BE2C (cell line): ENCODE measurements around the gene DGKH.
"Not testable (repeated sequence)": the region's sequence is repeated elsewhere in the genome, so short reads cannot be mapped to it uniquely, and the experiment has no call there.

Experiments
- DNase-seq: peaks from one replicate; pipeline ENCODE4 v3.0.0-alpha.2; 2020
- H3K27me3 ChIP-seq: fragments of 250-450 bp; sonication (Bioruptor Pico); 2 replicates; pipeline ENCODE4 v1.5.1; 2020; ENCODE audit warnings: mild to moderate bottlenecking
- H3K36me3 ChIP-seq: fragments of 250-450 bp; sonication (Bioruptor Pico); 2 replicates; pipeline ENCODE4 v1.5.1; 2020; ENCODE audit warnings: mild to moderate bottlenecking
- H3K4me1 ChIP-seq: fragments of 250-450 bp; sonication (Bioruptor Pico); 2 replicates; pipeline ENCODE4 v1.5.1; 2020
- H3K4me3 ChIP-seq: 2 replicates; pipeline ENCODE4 v1.5.1; 2011; ENCODE audit warnings: low read depth, low read length
- H3K9me3 ChIP-seq: fragments of 250-450 bp; sonication (Bioruptor Pico); 2 replicates; pipeline ENCODE4 v1.5.1; 2020
- CTCF ChIP-seq: IDR thresholded peaks from 2 replicates; pipeline ENCODE4 v1.5.1; 2012; ENCODE audit warnings: mild to moderate bottlenecking, low read depth, low read length

Gene DGKH

DNA sequence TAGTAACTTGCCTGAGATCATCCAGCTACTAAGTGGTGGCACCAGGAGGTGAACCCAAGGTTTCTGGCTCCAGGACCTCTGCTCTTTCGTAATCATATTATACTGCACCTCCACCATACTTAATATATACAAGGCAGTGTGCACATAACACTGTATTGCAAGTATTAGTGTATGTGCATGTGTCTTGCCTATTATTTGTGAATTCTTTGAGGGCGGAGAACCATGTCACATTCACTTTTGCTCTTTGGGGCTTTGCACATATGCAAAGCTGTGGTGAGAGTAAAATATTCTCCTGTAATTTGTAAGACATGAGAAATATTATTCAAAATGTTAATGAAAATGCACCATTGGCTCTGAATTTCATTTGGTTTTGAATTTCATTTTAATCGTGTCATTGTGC lies 78.6 kb downstream of the DGKH start:
- no peaks in the 10 kb centered on the region for H3K36me3 ChIP-seq
- TF ChIP-seq CTCF: no peak
- H3K4me3 ChIP-seq: no peak overlapping the region

DNA sequence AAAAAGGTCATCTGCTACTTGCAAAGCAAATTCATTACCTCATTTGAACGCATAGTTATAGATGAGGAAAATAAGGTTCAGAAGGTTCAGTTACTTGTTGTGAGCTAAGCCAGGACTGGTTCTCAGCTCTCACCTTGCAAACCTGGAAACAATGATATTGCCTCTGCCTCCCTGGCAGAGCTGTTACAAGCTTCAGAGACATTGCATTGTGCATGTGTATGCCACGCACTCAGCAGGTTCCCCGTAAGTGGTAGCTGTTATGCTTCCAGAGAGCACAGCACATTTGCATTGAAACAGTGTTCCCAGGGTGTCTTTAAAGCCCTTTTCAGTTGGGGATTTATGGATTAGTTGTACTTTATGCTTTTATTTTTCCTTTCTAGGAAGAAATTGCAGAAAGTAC lies 80.6 kb downstream of the DGKH start:
- Histone ChIP-seq H3K4me3 (no peak overlapping the region), H3K36me3 (no peaks in the 10 kb centered on the region), H3K27me3 (no peaks in the 10 kb centered on the region), H3K4me1 (peaks cover 10% of the 10 kb centered on the region), H3K9me3 (no peaks in the 10 kb centered on the region)
- TF ChIP-seq CTCF: no peak
- DNase-seq: no peak

More for the DNA sequence above, 78.6 kb downstream of the DGKH start:
- Histone ChIP-seq H3K4me1 (peaks cover 10% of the 10 kb centered on the region), H3K9me3 (no peaks in the 10 kb centered on the region), H3K27me3 (no peaks in the 10 kb centered on the region)
- no peak for DNase-seq

- Histone ChIP-seq H3K4me3 (no peak overlapping the region), H3K4me1 (no peaks in the 10 kb centered on the region), H3K9me3 (no peaks in the 10 kb centered on the region), H3K36me3 (no peaks in the 10 kb centered on the region), H3K27me3 (no peaks in the 10 kb centered on the region)
- TF ChIP-seq CTCF: no peak
- no peak for DNase-seq
These were observed 88.1 kb downstream of the DGKH start for GRCh38 chr13:42136518-42136917.

DNA sequence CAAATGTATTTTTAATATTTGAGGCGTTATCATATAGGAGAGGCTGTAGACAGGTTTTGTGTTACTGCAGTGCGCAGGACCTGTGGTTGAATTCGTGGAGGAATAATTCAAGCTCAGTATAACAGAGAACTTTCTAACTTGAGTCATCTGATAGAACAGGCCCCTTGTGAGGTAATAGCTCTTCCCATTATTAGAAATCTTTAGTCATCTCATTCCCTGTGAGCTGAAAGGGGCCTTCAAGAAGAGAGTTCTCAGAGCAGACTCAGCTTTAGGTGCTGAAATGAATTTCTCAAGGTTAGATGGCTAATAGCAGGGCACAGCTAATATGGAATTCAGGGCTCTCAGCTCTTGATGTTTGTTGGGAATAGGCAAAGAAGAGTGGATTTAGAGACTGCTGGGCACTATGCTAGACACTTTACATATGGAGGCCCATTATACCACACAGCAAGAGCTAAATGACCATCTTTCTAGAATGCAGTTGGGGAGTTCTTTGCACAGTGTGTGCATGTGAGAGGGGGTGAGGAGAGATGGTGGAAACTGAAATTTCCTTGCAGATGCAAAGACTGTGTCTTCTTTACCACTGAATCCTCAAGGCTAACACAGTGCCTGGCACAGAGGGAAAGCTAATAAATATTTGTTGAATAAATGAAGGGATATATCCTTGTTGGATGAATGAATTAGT lies 89.5 kb downstream of the DGKH start:
- no peaks in the 10 kb centered on the region for H3K27me3 ChIP-seq
- TF ChIP-seq CTCF: no peak
- H3K9me3 ChIP-seq: no peaks in the 10 kb centered on the region
- no peaks in the 10 kb centered on the region for H3K4me1 ChIP-seq
- no peak overlapping the region for H3K4me3 ChIP-seq
- H3K36me3 ChIP-seq: no peaks in the 10 kb centered on the region
- DNase-seq: no peak

DNA sequence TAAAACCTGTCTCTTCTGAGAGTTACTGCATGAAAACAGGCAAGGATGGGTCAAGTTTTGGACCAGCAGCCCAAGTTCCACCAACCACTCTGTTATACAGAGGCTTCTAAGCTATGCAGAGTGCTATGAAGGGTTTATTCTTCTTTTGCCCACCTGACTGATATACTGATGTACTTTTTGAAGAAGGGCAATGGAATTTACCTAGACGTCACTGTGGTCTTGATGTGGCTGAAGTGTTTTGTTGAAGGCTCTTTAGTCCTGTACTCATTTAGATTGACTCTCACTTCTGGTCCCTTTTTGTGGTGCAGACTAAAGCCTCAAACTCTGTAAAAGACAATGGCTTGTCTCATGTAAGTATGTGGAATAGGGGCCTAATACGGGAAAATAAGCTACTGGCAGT lies 92.0 kb downstream of the DGKH start:
- DNase-seq: no peak
- Histone ChIP-seq H3K4me1 (no peaks in the 10 kb centered on the region), H3K4me3 (no peak overlapping the region), H3K36me3 (no peaks in the 10 kb centered on the region), H3K9me3 (no peaks in the 10 kb centered on the region), H3K27me3 (no peaks in the 10 kb centered on the region)
- TF ChIP-seq CTCF: no peak

DNA sequence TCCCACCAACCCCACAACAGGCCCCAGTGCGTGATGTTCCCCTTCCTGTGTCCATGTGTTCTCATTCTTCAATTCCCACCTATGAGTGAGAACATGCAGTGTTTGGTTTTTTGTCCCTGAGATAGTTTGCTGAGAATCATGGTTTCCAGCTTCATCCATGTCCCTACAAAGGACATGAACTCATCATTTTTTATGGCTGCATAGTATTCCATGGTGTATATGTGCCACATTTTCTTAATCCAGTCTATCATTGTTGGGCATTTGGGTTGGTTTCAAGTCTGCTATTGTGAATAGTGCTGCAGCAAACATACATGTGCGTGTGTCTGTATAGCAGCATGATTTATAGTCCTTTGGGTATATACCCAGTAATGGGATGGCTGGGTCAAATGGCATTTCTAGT lies 92.6 kb downstream of the DGKH start:
- not testable (repeated sequence) for H3K4me3 ChIP-seq, H3K27me3 ChIP-seq, H3K36me3 ChIP-seq, H3K4me1 ChIP-seq, DNase-seq, H3K9me3 ChIP-seq

DNA sequence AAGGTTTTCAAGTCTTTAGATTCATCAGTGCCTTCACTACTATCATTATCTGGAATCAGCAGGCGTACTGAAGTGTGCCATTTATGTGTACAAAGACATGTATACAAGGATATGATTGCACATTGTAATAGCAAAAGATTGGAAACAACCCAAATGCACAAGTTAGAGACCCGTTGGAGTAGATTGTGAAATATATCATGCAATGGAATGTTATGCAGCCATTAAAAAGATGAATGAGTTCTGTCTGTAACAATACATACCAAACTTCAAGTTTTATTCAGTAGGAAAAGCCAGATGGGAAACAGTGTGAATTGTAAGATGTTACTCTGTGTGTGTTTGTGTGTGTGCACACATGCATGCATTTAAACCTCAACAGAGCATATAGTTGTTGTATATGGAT lies 97.9 kb downstream of the DGKH start:
- Histone ChIP-seq H3K27me3 (no peaks in the 10 kb centered on the region), H3K4me1 (no peaks in the 10 kb centered on the region), H3K36me3 (no peaks in the 10 kb centered on the region), H3K9me3 (no peaks in the 10 kb centered on the region), H3K4me3 (no peak overlapping the region)
- no peak for DNase-seq
- TF ChIP-seq CTCF: no peak
